Adrenal gland (tissue), 12 donors: ENCODE data around the gene ERBB4. TPM values are rescaled to one million over a fixed set of nuclear protein-coding genes. Genes with fewer than 3 reads are reported as not detected.

Experiments used
- DNase-seq, 7 donors: peaks; one replicate each; pipeline ENCODE4 v3.0.0-alpha.2; 2019 to 2020
- H3K27ac ChIP-seq, 5 donors: fragments of 200-600 bp; sonication (generic) in 4 of 5; 1 replicate in 3 of 5; 2 replicates in 2 of 5; pipeline versions ENCODE4 v1.5.1 to v1.8.0; 2016 to 2020; ENCODE audit warnings: mild to moderate bottlenecking in 1 of 5
- H3K27me3 ChIP-seq: fragments of 200-600 bp; 2 replicates; pipeline ENCODE4 v1.8.0; 2021
- H3K36me3 ChIP-seq, 2 donors: fragments of 200-600 bp; replicated peaks in 1 of 2; 1 replicate in 1 of 2; 2 replicates in 1 of 2; pipeline versions ENCODE4 v1.5.1 to v1.8.0; 2018 to 2022
- H3K4me1 ChIP-seq, 2 donors: fragments of 200-600 bp; replicated peaks in 1 of 2; 1 replicate in 1 of 2; 2 replicates in 1 of 2; pipeline versions ENCODE4 v1.5.1 to v1.8.0; 2018 to 2021
- H3K4me3 ChIP-seq, 4 donors: fragments of 200-600 bp; sonication (generic) in 3 of 4; one replicate each; pipeline ENCODE4 v1.5.1; 2016 to 2018
- H3K9me3 ChIP-seq, 3 donors: fragments of 200-600 bp; sonication (generic) in 1 of 3; replicated peaks in 1 of 3; 1 replicate in 2 of 3; 2 replicates in 1 of 3; pipeline versions ENCODE4 v1.5.1 to v1.8.0; 2016 to 2021
- POLR2A ChIP-seq, 2 donors: fragments of 450-650 bp; IDR thresholded peaks; one replicate each; pipeline ENCODE4 v1.6.1; 2017; ENCODE audit warnings: antibody characterized with exemption in 2 of 2, mild to moderate bottlenecking in 2 of 2, moderate library complexity in 1 of 2
- WGBS, 4 donors: extraction: QIAGEN DNeasy Blood & Tissue Kit in 2 of 4; methylation state at CpG; one replicate each; pipeline versions ENCODE4 v1.1.5 to v1.1.7; 2013 to 2017; 5-methylcytosine and 5-hydroxymethylcytosine counted together
- intact Hi-C, 2 donors: fragments of 100-400 bp; cut with DNase I; formaldehyde crosslinking; loops; one replicate each; pipeline versions ENCODE4 v1.14.1 to v1.15.0; 2022 to 2023
- polyA plus RNA-seq, 3 donors: library from polyadenylated mRNA; stranded (reverse); fragments of 200-250 nt in 2 of 3; fragments of 350-450 nt in 1 of 3; fragmentation: Illumina TruSeq in 1 of 3; extraction: RNeasy Lipid Tissue Mini Kit (QIAGEN cat#74804) in 1 of 3; gene quantifications; one replicate each; pipeline ENCODE4 v1.2.3, GENCODE V29; 2013 to 2014
- total RNA-seq, 9 donors: library from RNA; depleted of rRNA in 4 of 9; stranded (reverse); fragments of >200 nt in 4 of 9; fragments of 120-200 nt in 1 of 9; fragmentation: NEBNext Ultra II Directional in 1 of 9; extraction: Animal tissue kit (Norgen Biotek cat#: 25700) in 1 of 9; gene quantifications; one replicate each; pipeline versions ENCODE4 v1.1.0 to v1.2.4, GENCODE V29; 2013 to 2023
- TF ChIP-seq, protein P1 (sequence below), 6 experiments: fragments of 450-650 bp in 4 of 6; fragments of 200-600 bp in 2 of 6; sonication (generic) in 1 of 6; IDR thresholded peaks; 1 replicate in 5 of 6; 2 replicates in 1 of 6; pipeline versions ENCODE4 v1.5.1 to v1.8.0; 2016 to 2021; ENCODE audit warnings: antibody characterized with exemption in 6 of 6, mild to moderate bottlenecking in 2 of 6, moderate library complexity in 1 of 6
- donor health status: healthy with polysubstance abuse.
- donor health status: Bipolar disorder and iron deficiency.
- donor health status: DM: yes; HTN: yes; CAD: no.
- donor health status: DM: no; HTN: no; CAD: no.
- donor health status: DM: no; HTN: no; CAD: no.
- donor health status: DM: yes; HTN: yes; CAD: no.

Gene ERBB4
- total and polyA plus RNA-seq, 12 donors = 0.06 to 2.9 (median 0.49) TPM

DNA sequence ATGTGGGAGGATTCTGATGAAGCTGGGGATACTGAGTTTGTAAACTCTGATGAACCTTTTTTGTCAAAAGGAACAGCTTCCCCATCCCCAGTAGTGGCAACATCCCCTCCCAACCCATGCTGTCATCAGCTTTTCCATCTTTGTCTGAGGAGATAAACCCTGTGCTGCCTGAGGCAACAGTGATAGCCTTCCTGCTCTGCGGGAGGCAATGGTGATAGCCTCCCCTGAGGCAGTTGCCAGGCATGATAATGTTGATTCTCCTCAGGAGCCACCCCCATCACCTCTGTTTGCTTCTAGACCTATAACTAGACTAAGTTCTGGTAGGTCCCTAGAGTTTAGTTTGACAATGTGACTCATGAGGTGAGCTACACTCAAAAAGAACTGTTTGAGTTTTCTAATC, 97.5 kb downstream of the ERBB4 start:
- intact Hi-C loops = no loop called here
- TF ChIP-seq POLR2A (IDR thresholded peaks at IDR 0.05) = no peak
- TF ChIP-seq, protein P1, sequence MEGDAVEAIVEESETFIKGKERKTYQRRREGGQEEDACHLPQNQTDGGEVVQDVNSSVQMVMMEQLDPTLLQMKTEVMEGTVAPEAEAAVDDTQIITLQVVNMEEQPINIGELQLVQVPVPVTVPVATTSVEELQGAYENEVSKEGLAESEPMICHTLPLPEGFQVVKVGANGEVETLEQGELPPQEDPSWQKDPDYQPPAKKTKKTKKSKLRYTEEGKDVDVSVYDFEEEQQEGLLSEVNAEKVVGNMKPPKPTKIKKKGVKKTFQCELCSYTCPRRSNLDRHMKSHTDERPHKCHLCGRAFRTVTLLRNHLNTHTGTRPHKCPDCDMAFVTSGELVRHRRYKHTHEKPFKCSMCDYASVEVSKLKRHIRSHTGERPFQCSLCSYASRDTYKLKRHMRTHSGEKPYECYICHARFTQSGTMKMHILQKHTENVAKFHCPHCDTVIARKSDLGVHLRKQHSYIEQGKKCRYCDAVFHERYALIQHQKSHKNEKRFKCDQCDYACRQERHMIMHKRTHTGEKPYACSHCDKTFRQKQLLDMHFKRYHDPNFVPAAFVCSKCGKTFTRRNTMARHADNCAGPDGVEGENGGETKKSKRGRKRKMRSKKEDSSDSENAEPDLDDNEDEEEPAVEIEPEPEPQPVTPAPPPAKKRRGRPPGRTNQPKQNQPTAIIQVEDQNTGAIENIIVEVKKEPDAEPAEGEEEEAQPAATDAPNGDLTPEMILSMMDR (IDR thresholded peaks at IDR 0.05) = no peak
- 79 to 92% (median 84%) methylated on average over 1 of the region's 1 CpG for WGBS, 4 donors
- DNase-seq = no peak
- H3K4me1 ChIP-seq = no peaks in the 10 kb centered on the region
- no peaks in the 10 kb centered on the region for H3K9me3 ChIP-seq
- H3K27ac ChIP-seq = no peak overlapping the region
- H3K36me3 ChIP-seq = no peaks in the 10 kb centered on the region
- no peak overlapping the region for H3K4me3 ChIP-seq
- no peaks in the 10 kb centered on the region for H3K27me3 ChIP-seq

DNA sequence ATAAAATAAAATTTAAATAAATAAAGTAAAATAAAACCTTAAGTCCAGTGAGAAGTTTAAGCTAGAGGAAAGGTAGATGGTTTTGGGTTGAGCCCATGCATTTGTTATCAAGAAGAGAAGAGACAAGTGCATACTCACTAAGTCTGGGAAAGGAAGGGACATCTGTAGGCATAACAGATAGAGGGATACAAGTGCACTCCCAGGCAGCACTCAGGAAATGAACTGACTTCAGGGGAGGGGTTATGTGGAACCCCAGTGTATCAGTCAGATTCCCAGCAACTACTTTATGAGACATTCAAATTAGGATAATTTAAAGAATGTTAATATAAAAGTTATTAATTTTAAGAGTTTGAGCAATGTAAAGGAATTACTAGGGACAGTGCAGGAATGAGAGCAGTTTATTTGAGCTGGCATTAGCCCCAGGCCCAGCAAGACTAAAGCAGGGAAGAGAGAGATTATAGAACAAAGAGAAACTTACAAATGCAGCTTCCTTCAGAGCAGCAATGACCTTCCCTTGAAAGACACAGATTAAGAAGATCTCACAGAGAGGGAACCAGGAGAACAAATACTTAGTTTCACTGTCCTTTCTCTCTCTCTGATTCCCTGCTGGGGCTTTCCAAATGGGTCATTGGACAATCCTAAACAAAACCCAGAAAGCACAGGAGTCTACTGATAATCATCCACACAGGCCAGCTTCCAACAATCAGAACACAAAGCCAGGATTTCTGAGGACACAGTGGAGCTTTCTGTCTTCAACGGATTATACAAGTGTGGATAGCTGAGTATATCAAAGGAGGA, 109.7 kb downstream of the ERBB4 start:
- Histone ChIP-seq H3K36me3 (no peaks in the 10 kb centered on the region), H3K9me3 (no peaks in the 10 kb centered on the region), H3K27me3 (no peaks in the 10 kb centered on the region), H3K4me3 (no peak overlapping the region), H3K4me1 (no peaks in the 10 kb centered on the region), H3K27ac (no peak overlapping the region)
- intact Hi-C loops = no loop called here
- no peak for DNase-seq
- WGBS, 4 donors = 38 to 71% (median 55%) methylated on average over 1 of the region's 1 CpG
- no peak for TF ChIP-seq POLR2A (IDR thresholded peaks at IDR 0.05)
- TF ChIP-seq, protein P1 (IDR thresholded peaks at IDR 0.05) = no peak

DNA sequence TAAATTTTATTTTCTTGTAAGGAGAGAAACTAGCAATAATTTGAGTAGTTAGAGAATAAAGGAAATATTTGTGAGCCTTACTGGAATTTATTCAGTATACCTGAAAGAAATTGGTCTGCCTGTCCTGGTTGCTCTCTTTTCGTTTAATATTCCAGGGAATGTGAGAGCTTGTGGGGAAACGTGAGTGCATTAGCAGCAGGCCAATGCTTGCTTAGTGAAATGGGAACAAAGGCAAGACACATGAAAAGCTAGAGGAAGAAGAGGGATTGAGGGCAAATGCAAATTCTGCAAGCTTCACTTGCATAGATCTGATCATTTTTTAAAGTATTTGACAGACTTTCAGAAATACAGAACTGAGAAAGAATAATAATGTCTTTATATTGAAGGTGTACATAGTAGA, 111.0 kb downstream of the ERBB4 start:
- no peak for TF ChIP-seq POLR2A (IDR thresholded peaks at IDR 0.05)
- TF ChIP-seq, protein P1 (IDR thresholded peaks at IDR 0.05) = no peak
- Histone ChIP-seq H3K27ac (no peak overlapping the region), H3K36me3 (no peaks in the 10 kb centered on the region), H3K9me3 (no peaks in the 10 kb centered on the region), H3K27me3 (no peaks in the 10 kb centered on the region), H3K4me3 (no peak overlapping the region), H3K4me1 (no peaks in the 10 kb centered on the region)
- DNase-seq = no peak
- intact Hi-C loops = no loop called here
- WGBS, 4 donors = 49 to 63% (median 57%) methylated on average over 2 of the region's 2 CpGs

DNA sequence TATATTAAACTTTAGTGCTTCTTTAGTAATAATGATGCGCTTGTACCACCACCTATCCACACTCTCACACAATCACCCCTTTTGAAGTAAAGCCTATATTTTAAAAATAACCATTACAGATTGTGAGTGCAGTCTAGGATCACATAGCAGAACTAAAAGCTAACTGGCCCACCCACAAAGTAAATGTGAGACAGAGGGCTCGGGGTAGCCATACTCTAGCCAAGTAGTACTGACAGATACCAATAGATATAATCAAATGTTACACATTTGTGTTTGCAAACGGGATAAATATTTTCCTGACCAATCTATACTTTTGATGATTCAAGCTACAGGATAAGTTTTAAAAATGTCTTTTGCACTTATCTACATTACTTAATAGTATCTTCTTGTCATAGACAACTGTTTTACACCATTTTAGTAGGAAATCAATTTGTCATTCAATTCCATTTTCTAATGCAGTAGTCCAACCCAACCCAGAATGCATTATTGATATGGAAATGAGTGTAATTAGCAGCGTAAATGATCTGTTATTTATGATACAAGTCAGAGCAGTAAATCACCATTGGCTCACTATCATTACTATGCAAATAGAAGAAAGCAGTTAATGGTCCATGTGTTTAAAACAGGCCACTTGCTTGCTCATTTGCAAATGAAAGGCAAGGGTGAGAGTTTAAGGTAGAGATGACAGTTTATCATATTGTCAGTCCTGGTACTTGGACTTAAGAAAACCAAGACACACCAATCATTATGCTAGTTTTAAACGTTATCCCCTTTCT, 111.8 kb downstream of the ERBB4 start:
- Histone ChIP-seq H3K4me3 (no peak overlapping the region), H3K9me3 (no peaks in the 10 kb centered on the region), H3K36me3 (no peaks in the 10 kb centered on the region), H3K4me1 (no peaks in the 10 kb centered on the region), H3K27ac (no peak overlapping the region), H3K27me3 (no peaks in the 10 kb centered on the region)
- TF ChIP-seq, protein P1 (IDR thresholded peaks at IDR 0.05) = no peak
- no peak for TF ChIP-seq POLR2A (IDR thresholded peaks at IDR 0.05)
- 65 to 71% (median 70%) methylated on average over 5 of the region's 5 CpGs for WGBS, 4 donors
- intact Hi-C loops = no loop called here
- DNase-seq = no peak
